AG10803 (cell line): Measurements from ENCODE around the gene CPXM2.

Source experiments
- DNase-seq: peaks from one replicate; pipeline ENCODE4 v3.0.0; 2010; ENCODE audit warnings: low read depth
- H3K4me3 ChIP-seq: 2 replicates; pipeline ENCODE4 v1.5.1; 2011; ENCODE audit warnings: mild to moderate bottlenecking, low read length, control low read depth
- TF ChIP-seq, protein P1 (sequence below): conservative IDR thresholded peaks from 2 replicates; pipeline ENCODE4 v1.5.1; 2011; ENCODE audit warnings: mild to moderate bottlenecking, low read length, control low read depth, inconsistent platforms

CPXM2 gene

GRCh38 chr10:123913688-123914268, 22.2 kb upstream of the CPXM2 start:
- TF ChIP-seq, protein P1, sequence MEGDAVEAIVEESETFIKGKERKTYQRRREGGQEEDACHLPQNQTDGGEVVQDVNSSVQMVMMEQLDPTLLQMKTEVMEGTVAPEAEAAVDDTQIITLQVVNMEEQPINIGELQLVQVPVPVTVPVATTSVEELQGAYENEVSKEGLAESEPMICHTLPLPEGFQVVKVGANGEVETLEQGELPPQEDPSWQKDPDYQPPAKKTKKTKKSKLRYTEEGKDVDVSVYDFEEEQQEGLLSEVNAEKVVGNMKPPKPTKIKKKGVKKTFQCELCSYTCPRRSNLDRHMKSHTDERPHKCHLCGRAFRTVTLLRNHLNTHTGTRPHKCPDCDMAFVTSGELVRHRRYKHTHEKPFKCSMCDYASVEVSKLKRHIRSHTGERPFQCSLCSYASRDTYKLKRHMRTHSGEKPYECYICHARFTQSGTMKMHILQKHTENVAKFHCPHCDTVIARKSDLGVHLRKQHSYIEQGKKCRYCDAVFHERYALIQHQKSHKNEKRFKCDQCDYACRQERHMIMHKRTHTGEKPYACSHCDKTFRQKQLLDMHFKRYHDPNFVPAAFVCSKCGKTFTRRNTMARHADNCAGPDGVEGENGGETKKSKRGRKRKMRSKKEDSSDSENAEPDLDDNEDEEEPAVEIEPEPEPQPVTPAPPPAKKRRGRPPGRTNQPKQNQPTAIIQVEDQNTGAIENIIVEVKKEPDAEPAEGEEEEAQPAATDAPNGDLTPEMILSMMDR: no peak
- H3K4me3 ChIP-seq: no peak overlapping the region
- no peak for DNase-seq

DNA sequence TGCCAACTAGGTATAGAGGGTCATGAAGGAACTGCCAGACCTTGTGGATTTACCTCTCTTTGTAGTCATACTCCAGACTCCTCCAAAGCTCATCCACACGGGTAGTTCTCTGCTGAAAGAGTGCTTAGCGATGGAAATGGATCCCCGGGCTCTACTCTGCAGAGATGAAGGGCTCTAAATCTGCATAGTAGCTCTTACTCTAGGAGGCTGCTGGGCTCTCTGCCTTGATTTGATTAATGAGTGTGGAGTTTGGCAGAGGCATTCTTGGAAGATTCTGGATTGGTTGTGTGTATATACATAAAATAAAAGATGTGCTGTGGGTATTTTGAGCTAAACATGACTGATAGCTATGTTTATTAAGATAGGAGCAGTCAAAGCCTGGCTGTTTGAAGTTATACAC, 21.3 kb upstream of the CPXM2 start:
- TF ChIP-seq, protein P1: no peak
- H3K4me3 ChIP-seq: no peak overlapping the region
- DNase-seq: no peak

- DNase-seq: no peak
- no peak overlapping the region for H3K4me3 ChIP-seq
- TF ChIP-seq, protein P1: no peak
These were observed 20.9 kb upstream of the CPXM2 start for GRCh38 chr10:123912466-123912865.

- no peak for DNase-seq
- TF ChIP-seq, protein P1: no peak
- H3K4me3 ChIP-seq: no peak overlapping the region
These were observed 20.3 kb upstream of the CPXM2 start for GRCh38 chr10:123911866-123912265.

DNA sequence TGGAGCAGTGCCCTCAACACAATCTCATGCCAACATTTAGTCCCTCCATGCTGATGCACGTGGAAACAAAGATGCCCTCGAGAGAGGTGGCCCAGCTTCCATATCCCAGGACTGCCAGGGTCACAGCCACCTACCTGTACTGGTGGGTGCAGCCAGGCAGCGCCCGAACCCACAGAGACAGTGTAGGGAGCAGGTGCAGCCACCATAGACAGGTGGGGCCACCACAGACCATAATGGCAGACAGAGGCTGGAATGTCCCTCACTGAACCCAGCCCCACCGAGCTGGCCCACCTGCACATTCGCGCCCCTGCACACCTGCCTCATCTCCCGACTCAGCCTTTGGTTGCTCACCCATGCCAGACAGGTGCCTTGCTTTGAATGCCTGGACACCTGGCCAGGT, 18.3 kb upstream of the CPXM2 start:
- TF ChIP-seq, protein P1: no peak
- DNase-seq: no peak
- H3K4me3 ChIP-seq: no peak overlapping the region

- DNase-seq: no peak
- no peak overlapping the region for H3K4me3 ChIP-seq
- TF ChIP-seq, protein P1: no peak
These were observed 17.8 kb upstream of the CPXM2 start for GRCh38 chr10:123909426-123909825.

DNA sequence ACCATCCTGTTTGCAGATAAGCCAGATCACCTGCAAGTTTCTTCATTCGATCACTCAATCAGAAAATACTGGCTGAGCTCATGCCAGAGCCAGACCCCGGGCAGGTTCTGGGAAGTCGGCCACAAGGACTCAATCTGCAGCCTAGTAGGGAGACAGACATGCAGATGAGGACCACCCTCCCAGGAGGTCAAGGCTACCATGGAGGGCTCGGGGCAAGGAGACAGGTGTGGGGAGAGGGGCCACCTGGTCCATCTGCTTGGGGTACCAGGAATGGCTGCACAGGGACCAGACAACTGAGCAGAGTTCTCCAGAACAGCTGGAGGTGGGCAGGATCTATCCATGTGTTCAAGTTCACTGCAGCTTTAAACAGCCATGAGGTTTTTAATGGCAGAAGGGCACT, 16.8 kb upstream of the CPXM2 start:
- no peak overlapping the region for H3K4me3 ChIP-seq
- no peak for DNase-seq
- TF ChIP-seq, protein P1: no peak
